Ectodermal cell (in vitro differentiated cells): ENCODE results near the gene NKX1-2.

Source experiments
- H3K27ac ChIP-seq: 2 replicates; pipeline ENCODE4 v1.7.0; 2013; ENCODE audit warnings: mild to moderate bottlenecking, low read depth, low read length; ENCODE audit not compliant: insufficient read depth, poor library complexity, severe bottlenecking
- H3K27me3 ChIP-seq: 2 replicates; pipeline ENCODE4 v1.7.0; 2013; ENCODE audit warnings: mild to moderate bottlenecking, low read length; ENCODE audit not compliant: insufficient read depth, control insufficient read depth, poor library complexity, severe bottlenecking
- H3K36me3 ChIP-seq: one replicate; pipeline ENCODE4 v1.7.0; 2013; ENCODE audit warnings: low read length; ENCODE audit not compliant: control insufficient read depth, insufficient read depth
- H3K4me1 ChIP-seq: one replicate; pipeline ENCODE4 v1.7.0; 2013; ENCODE audit warnings: low read length; ENCODE audit not compliant: control insufficient read depth, insufficient read depth
- H3K4me3 ChIP-seq: 2 replicates; pipeline ENCODE4 v1.7.0; 2013; ENCODE audit warnings: low read depth, low read length, control low read depth; ENCODE audit not compliant: insufficient read depth
- H3K9me3 ChIP-seq: 2 replicates; pipeline ENCODE4 v1.7.0; 2013; ENCODE audit warnings: mild to moderate bottlenecking, low read length, moderate library complexity; ENCODE audit not compliant: control insufficient read depth
- WGBS, 2 experiments: methylation state at CpG; one replicate each; pipeline ENCODE4 v1.1.7; 2013; ENCODE audit warnings: missing lambda C conversion rate in 2 of 2; 5-methylcytosine and 5-hydroxymethylcytosine counted together

The NKX1-2 gene

DNA sequence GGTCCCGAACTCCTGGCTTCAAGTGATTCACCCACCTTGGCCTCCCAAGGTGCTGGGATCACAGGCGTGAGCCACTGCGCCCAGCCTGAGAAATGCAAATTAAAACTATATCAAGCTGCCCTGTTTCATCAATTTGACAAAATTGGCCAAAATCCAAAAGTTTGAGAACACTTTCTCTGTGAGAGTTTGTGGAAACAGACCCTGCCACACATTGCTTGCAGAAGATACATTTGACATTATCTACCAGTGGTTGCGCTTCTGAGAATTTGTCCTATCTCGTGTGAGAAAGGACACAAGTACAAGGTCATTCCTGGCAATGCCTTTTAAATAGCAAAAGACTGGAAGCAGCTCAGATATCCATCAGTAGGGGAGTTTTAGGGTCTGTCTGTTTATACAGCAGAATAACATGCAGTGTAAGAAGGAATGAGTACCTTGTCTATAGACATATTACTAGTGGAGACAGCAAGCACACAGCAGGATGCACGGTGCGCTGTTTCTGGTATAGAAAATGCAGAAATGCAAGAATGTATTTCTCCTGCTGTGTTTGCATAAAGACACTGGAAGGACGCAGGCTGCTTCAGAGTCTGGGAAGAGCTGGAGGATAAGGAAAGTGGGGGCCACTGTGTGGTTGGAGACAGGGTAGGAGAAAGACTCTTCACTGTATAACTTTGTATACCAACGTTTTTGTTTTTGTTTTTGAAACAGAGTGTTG, 16.1 kb upstream of the NKX1-2 start:
- Histone ChIP-seq H3K4me3 (no peak overlapping the region), H3K36me3 (no peaks in the 10 kb centered on the region), H3K4me1 (peaks cover 11% of the 10 kb centered on the region), H3K27me3 (peaks cover 12% of the 10 kb centered on the region), H3K9me3 (no peaks in the 10 kb centered on the region), H3K27ac (no peak overlapping the region)
- WGBS, 2 experiments, result 54 to 56% methylated on average over 9 of the region's 9 CpGs

GRCh38 chr10:124465003-124465776, 15.4 kb upstream of the NKX1-2 start:
- no peak overlapping the region for H3K4me3 ChIP-seq
- H3K9me3 ChIP-seq, result no peaks in the 10 kb centered on the region
- H3K36me3 ChIP-seq, result no peaks in the 10 kb centered on the region
- 82 to 84% methylated on average over 17 of the region's 17 CpGs for WGBS, 2 experiments
- peaks cover 6% of the 10 kb centered on the region for H3K4me1 ChIP-seq
- no peak overlapping the region for H3K27ac ChIP-seq
- peaks cover 12% of the 10 kb centered on the region for H3K27me3 ChIP-seq

DNA sequence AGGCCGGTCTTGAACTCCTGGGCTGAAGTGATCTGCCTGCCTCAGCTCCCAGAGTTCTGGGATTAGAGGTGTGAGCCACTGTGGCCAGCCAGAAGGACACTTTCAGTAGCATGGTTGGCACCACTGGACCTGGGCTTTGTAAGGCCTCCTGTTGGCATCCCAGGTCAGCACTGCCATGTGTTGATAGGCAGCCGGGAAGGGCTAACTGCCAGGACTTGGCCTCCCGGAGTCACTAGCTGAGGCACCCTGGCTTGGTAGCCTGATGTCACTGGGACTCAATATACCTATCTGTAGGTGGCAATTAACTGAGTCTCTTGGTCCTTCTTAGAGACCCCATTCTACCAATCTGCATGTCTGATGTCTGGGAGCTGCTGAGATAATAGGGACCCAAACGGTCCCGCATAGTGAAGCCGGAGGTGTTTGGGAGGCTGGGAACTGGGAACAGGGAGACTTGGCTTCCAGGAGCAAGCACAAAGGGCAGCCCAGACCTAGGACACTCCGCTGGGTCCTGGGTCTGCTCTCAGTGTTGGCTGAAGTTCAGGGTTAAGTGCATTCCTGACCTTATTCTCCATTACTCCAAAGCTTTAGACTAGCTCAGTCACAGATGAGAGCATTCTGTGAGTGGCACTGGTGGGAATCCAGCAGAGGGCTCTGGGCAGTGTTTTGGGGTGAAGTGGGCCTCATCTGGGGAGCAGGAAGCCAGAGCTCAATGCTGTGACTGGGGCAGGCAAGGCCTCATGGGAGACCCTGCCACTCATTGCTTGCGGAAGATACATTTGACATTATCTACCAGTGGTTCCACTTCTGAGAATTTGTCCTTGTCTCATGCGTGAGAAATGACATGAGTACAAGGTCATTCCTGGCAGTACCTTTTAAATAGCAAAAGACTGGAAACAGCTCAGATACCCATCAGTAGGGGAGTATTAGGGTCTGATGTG, 14.5 kb upstream of the NKX1-2 start:
- Histone ChIP-seq H3K27me3 (peaks cover 12% of the 10 kb centered on the region), H3K4me1 (no peaks in the 10 kb centered on the region), H3K9me3 (no peaks in the 10 kb centered on the region), H3K4me3 (no peak overlapping the region), H3K36me3 (no peaks in the 10 kb centered on the region), H3K27ac (no peak overlapping the region)
- 80 to 84% methylated on average over 9 of the region's 9 CpGs for WGBS, 2 experiments

DNA sequence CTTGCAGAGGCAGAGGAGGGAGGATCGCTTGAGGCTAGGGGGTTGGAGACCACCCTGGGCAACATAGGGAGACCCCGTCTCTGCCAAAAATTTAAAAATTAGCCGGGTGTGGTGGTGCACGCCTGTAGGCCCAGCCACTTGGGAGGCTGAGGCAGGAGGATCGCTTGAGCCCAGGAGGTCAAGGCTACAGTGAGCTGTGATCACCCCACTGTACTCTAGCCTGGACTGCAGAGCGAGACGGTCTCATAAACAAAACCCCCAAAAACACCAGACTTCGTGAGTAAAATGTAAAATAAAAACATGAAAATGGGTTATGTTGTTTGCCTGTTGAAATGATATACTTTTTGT, 12.5 kb upstream of the NKX1-2 start:
- Histone ChIP-seq H3K27ac (no peak overlapping the region), H3K9me3 (no peaks in the 10 kb centered on the region), H3K4me3 (peak overlapping the region; percentile 64), H3K36me3 (no peaks in the 10 kb centered on the region), H3K4me1 (no peaks in the 10 kb centered on the region), H3K27me3 (no peaks in the 10 kb centered on the region)
- WGBS, 2 experiments, result 85 to 86% methylated on average over 8 of the region's 8 CpGs

DNA sequence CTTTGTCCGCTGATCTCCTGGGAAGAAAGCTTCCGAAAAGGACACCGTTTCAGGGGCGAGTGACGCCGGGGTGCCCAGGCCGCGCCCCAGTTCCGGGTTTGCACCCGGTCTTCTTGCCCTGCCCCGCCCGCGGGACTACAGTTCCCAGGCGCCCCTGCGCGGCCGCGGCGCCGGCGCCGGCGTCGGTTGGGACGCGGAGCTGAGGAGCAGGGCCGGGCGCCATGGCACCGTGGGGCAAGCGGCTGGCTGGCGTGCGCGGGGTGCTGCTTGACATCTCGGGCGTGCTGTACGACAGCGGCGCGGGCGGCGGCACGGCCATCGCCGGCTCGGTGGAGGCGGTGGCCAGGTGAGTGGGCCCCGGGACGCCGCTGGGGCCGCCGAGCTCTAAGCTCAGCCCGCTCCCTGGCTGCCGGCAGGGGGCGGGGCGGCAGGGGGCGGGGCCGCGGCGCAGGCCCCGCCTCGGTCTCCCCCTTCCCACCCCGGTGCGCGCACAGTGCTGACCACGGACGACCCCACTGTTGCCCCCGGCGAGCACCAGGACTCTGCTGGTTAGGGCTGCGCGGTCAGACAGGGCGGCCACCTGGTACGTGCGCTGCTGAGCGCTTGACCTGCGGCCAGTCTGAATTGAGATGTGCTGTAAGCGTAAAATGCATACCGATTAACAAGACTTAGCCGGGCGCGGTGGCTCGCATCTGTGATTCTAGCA, 12.0 kb upstream of the NKX1-2 start, which contains the start of gene LHPP:
Gene LHPP, plus strand, starts transcription at position 182 of the 706 bp plus-strand sequence. Its CDS starts 40 bp downstream, at position 222.
- peak within 1 kb of the TSS; percentile 64 for H3K4me3 ChIP-seq
- H3K4me1 ChIP-seq, result no peaks in the 10 kb centered on the region
- no peak within 1 kb of the TSS for H3K27ac ChIP-seq
- H3K36me3 ChIP-seq, result no peaks in the 10 kb centered on the region
- H3K9me3 ChIP-seq, result no peaks in the 10 kb centered on the region
- H3K27me3 ChIP-seq, result no peaks in the 10 kb centered on the region
- WGBS, 2 experiments, result 4% methylated on average over 81 of the region's 81 CpGs

DNA sequence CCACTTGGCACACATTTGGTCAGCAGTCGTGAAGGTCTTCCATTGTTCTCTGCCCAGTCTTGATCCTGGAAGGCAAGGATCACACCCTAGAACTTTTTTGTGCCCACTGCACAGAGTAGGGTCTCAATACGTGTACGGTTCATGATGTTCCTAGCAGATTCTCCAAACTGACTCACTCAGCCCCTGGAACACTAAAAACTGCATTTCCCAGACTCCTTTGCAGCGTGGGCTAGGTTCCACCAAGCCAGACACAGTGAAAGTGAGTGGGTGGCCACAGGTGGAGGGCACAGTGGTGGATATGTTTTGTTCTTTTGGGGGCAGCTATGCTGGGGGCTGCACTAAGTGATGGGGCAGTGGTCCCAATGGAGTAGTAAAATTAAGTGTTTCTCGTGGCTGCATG, 10.3 kb upstream of the NKX1-2 start:
- H3K4me3 ChIP-seq, result no peak overlapping the region
- no peaks in the 10 kb centered on the region for H3K4me1 ChIP-seq
- H3K9me3 ChIP-seq, result no peaks in the 10 kb centered on the region
- H3K27ac ChIP-seq, result no peak overlapping the region
- no peaks in the 10 kb centered on the region for H3K36me3 ChIP-seq
- H3K27me3 ChIP-seq, result peaks cover 16% of the 10 kb centered on the region
- 73 to 95% methylated on average over 4 to 5 of the region's 5 CpGs for WGBS, 2 experiments

DNA sequence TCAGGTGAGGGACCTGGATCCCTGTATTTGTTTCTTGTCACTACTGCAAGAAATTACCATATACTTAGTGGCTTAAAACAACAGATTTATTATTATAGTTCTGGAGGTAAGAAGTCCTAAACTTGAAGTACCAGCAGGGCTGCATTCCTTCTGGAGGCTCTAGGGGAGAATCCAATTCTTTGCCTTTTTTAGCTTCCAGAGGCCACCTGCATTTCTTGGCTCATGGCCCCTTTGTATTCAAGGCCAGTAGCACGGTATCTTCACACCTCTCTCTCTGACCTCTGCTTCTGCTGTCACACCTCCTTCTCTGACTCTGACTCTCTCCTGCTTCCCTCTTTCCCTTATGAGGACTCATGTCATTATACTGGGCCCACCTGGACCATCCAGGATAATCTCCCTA, 9.6 kb upstream of the NKX1-2 start:
- no peak overlapping the region for H3K4me3 ChIP-seq
- 71 to 76% methylated on average over 1 of the region's 1 CpG for WGBS, 2 experiments
- H3K4me1 ChIP-seq, result no peaks in the 10 kb centered on the region
- no peak overlapping the region for H3K27ac ChIP-seq
- H3K27me3 ChIP-seq, result peaks cover 23% of the 10 kb centered on the region
- H3K36me3 ChIP-seq, result no peaks in the 10 kb centered on the region
- H3K9me3 ChIP-seq, result no peaks in the 10 kb centered on the region

DNA sequence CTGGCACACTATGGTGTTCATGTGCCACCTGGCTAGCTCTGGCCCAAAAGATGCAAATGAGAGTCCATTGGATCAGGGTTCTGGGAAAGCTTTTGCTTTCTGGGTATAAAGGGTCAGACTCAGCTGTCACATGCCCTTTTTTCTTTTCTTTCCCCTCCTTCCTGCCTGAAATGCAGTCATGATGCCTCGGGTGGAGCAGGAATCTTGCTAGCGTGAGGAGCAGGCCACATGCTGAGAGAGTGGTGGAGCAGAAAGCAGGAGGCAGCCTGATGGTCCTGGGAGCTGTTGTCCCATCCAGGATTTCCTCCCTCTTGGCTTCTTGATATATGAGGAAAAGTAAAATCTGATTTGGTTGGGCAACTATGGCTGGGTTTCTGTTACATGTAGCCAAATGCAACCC, 9.1 kb upstream of the NKX1-2 start:
- Histone ChIP-seq H3K4me3 (no peak overlapping the region), H3K4me1 (no peaks in the 10 kb centered on the region), H3K36me3 (no peaks in the 10 kb centered on the region), H3K9me3 (no peaks in the 10 kb centered on the region), H3K27me3 (peaks cover 28% of the 10 kb centered on the region), H3K27ac (no peak overlapping the region)
- 24 to 37% methylated on average over 2 of the region's 2 CpGs for WGBS, 2 experiments

GRCh38 chr10:124458473-124458872, 8.6 kb upstream of the NKX1-2 start:
- Histone ChIP-seq H3K4me3 (no peak overlapping the region), H3K36me3 (no peaks in the 10 kb centered on the region), H3K27me3 (peaks cover 33% of the 10 kb centered on the region), H3K9me3 (no peaks in the 10 kb centered on the region), H3K27ac (no peak overlapping the region), H3K4me1 (no peaks in the 10 kb centered on the region)
- 94% methylated on average over 4 of the region's 4 CpGs for WGBS, 2 experiments
